Measurements from ENCODE around the gene MGAT4C. TPM values are rescaled to one million over a fixed set of nuclear protein-coding genes. Genes with fewer than 3 reads are reported as not detected.

Gene MGAT4C
- total RNA-seq, 1 donor from 2014 or later, result not detected

DNA sequence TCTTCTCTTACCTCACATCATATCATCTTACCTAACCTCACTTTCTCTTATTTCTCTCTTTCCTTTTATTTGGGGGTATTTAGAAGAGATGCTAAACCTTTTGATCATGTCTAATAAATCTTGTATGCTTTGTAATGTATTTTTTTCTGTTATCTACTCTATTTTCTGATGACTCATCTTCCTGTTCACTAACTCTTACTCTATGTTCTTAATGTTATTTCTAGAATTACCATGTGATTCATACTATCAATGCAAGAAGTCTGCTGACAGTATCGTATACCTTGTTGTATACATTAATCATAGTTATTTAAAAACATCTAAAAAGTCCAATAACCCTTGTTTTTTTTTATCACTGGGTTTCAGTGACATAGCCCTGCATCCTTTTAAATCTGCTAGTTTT, 62.3 kb downstream of the MGAT4C start:
- DNase-seq (ENCODE audit: low read depth), result no peak
- TF ChIP-seq, protein P1, sequence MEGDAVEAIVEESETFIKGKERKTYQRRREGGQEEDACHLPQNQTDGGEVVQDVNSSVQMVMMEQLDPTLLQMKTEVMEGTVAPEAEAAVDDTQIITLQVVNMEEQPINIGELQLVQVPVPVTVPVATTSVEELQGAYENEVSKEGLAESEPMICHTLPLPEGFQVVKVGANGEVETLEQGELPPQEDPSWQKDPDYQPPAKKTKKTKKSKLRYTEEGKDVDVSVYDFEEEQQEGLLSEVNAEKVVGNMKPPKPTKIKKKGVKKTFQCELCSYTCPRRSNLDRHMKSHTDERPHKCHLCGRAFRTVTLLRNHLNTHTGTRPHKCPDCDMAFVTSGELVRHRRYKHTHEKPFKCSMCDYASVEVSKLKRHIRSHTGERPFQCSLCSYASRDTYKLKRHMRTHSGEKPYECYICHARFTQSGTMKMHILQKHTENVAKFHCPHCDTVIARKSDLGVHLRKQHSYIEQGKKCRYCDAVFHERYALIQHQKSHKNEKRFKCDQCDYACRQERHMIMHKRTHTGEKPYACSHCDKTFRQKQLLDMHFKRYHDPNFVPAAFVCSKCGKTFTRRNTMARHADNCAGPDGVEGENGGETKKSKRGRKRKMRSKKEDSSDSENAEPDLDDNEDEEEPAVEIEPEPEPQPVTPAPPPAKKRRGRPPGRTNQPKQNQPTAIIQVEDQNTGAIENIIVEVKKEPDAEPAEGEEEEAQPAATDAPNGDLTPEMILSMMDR (IDR thresholded peaks at IDR 0.05; ENCODE audit: insufficient read depth, low read length, poor library complexity, severe bottlenecking), result no peak
- no peaks in the 10 kb centered on the region for H3K27me3 ChIP-seq (ENCODE audit: control insufficient read depth, insufficient read depth, low read length)
- no peaks in the 10 kb centered on the region for H3K36me3 ChIP-seq (ENCODE audit: control insufficient read depth, insufficient read depth, low read length)
- H3K4me3 ChIP-seq (ENCODE audit: low read depth, low read length), result no peak overlapping the region

DNA sequence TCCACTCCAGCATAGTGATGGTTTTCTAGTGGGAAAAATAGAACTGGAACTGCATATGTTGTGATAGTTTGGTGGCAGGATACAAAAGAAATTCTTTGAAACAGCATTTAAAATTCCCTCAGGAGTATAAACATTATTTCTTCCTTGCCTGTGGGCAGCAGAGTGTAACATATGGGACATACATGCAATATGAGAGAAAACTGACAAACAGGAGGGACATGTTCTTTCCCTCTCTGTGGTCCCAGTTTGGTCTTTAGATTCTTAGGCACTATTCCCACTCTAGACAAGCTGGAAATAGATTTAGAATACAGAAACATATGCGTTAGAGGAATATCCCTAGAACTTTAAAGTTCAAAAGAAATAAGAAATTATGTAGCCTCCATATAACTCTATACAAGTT, 68.0 kb downstream of the MGAT4C start:
- DNase-seq (ENCODE audit: low read depth), result no peak
- TF ChIP-seq, protein P1 (IDR thresholded peaks at IDR 0.05; ENCODE audit: insufficient read depth, low read length, poor library complexity, severe bottlenecking), result no peak
- Histone ChIP-seq H3K27me3 (ENCODE audit: control insufficient read depth, insufficient read depth, low read length) (no peaks in the 10 kb centered on the region), H3K36me3 (ENCODE audit: control insufficient read depth, insufficient read depth, low read length) (no peaks in the 10 kb centered on the region), H3K4me3 (ENCODE audit: low read depth, low read length) (no peak overlapping the region)

DNA sequence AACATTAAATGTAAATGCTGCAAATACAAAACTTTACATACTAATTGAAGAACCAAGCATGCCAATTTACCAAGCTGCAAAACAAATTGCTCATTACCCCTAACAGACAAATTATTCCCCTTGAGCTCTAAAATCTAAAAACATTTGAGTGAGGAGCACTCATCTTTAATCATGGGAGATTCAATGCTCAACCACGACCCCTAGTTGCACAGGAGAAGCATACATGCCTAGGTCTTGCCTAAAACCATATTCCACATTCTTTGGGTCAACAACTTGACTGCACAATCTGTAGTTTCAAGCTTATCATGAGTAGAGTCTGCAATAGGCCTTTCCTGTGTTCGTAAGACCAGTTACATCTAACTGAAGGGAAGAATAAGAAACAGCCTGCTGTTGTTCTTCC, 69.7 kb downstream of the MGAT4C start:
- TF ChIP-seq, protein P1 (IDR thresholded peaks at IDR 0.05; ENCODE audit: insufficient read depth, low read length, poor library complexity, severe bottlenecking), result no peak
- Histone ChIP-seq H3K27me3 (ENCODE audit: control insufficient read depth, insufficient read depth, low read length) (no peaks in the 10 kb centered on the region), H3K4me3 (ENCODE audit: low read depth, low read length) (no peak overlapping the region), H3K36me3 (ENCODE audit: control insufficient read depth, insufficient read depth, low read length) (no peaks in the 10 kb centered on the region)
- DNase-seq (ENCODE audit: low read depth), result no peak

DNA sequence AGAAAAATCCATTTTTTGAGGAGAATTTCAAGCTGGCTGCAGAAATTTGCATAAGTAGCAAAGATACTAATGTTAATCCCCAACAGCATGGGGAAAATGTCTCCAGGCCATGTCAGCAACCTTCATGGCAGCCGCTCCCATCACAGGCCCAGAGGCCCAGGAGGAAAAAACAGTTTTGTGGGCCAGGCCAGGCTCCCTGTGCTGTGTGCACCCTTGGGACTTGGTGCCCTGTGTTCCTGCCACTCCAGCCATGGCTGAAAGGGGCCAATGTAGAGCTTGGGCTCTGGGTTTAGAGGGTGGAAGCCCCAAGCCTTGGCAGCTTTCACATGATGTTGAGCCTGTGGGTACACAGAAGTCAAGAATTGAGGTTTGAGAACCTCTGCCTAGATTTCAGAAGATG, 76.3 kb downstream of the MGAT4C start:
- Histone ChIP-seq H3K4me3 (ENCODE audit: low read depth, low read length) (no peak overlapping the region), H3K27me3 (ENCODE audit: control insufficient read depth, insufficient read depth, low read length) (no peaks in the 10 kb centered on the region), H3K36me3 (ENCODE audit: control insufficient read depth, insufficient read depth, low read length) (no peaks in the 10 kb centered on the region)
- TF ChIP-seq, protein P1 (IDR thresholded peaks at IDR 0.05; ENCODE audit: insufficient read depth, low read length, poor library complexity, severe bottlenecking), result no peak
- DNase-seq (ENCODE audit: low read depth), result no peak

DNA sequence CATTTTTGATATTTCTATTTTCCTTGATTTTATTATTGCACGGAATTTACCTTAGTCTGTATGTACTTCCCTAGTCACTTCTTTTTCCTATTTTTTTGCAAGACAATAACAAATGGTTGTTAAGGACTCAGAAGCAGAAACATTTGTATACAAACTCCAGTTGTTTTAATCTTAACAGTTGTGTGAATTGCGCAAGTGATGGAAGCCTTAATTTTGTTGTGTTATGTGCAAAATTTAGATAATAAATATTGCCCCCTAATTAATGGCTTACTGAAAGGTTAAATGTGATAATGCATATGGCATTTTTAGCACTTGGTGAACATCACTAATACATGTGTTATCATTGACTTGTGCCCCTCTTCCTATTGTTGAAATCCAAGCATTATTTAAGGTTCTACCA, 82.0 kb downstream of the MGAT4C start:
- Histone ChIP-seq H3K4me3 (ENCODE audit: low read depth, low read length) (no peak overlapping the region), H3K27me3 (ENCODE audit: control insufficient read depth, insufficient read depth, low read length) (no peaks in the 10 kb centered on the region), H3K36me3 (ENCODE audit: control insufficient read depth, insufficient read depth, low read length) (no peaks in the 10 kb centered on the region)
- TF ChIP-seq, protein P1 (IDR thresholded peaks at IDR 0.05; ENCODE audit: insufficient read depth, low read length, poor library complexity, severe bottlenecking), result no peak
- no peak for DNase-seq (ENCODE audit: low read depth)

DNA sequence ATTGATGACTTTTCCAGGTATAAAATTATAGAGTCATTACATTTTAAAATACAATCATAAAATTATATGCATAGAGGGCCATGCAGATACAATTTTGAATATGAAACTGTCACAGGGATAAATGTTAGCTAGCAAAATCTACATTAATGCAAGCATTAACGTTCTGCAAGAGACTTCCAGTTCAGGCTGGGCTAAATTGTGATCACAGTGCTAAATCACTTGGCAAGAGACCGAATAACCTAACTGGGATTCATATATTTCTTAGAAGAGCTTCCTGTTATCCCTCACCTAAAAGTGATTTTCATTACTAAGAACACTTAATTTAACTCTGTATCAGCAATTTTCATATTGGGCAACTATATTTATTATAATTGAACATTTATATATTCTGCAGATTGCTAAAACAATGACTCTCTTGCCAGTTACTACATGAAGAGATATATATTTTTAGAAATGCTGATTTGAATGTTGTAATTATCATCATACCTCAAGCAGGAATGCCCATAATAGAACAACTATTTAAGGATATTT, 83.2 kb downstream of the MGAT4C start:
- TF ChIP-seq, protein P1 (IDR thresholded peaks at IDR 0.05; ENCODE audit: insufficient read depth, low read length, poor library complexity, severe bottlenecking), result no peak
- H3K27me3 ChIP-seq (ENCODE audit: control insufficient read depth, insufficient read depth, low read length), result no peaks in the 10 kb centered on the region
- H3K36me3 ChIP-seq (ENCODE audit: control insufficient read depth, insufficient read depth, low read length), result no peaks in the 10 kb centered on the region
- H3K4me3 ChIP-seq (ENCODE audit: low read depth, low read length), result no peak overlapping the region
- no peak for DNase-seq (ENCODE audit: low read depth)

Measured in kidney epithelial cell (primary cell).